K562 (cell line): ENCODE results near the gene RPL11. TPM values are rescaled to one million over a fixed set of nuclear protein-coding genes. Genes with fewer than 3 reads are reported as not detected.

Experiments used
- ARID4B ChIP-seq: sonication (generic); formaldehyde crosslinking; IDR thresholded peaks from 2 replicates; pipeline ENCODE4 v1.8.0; 2022; ENCODE audit warnings: mild to moderate bottlenecking, missing genetic modification reagents
- CREB3L1 ChIP-seq: fragments of 450-650 bp; IDR thresholded peaks from 2 replicates; pipeline ENCODE4 v1.6.1; 2014; ENCODE audit warnings: low read depth, mild to moderate bottlenecking, moderate library complexity, borderline replicate concordance
- HDGF ChIP-seq: fragments of 450-650 bp; IDR thresholded peaks from 2 replicates; pipeline ENCODE4 v1.6.1; 2016
- HINFP ChIP-seq: fragments of 450-650 bp; conservative IDR thresholded peaks from 2 replicates; pipeline ENCODE4 v1.6.1; 2016; ENCODE audit warnings: missing genetic modification characterization, low read depth, mild to moderate bottlenecking, control low read depth, missing compliant biosample characterization
- HIVEP1 ChIP-seq: fragments of 250-450 bp; sonication (Bioruptor Pico); IDR thresholded peaks from 2 replicates; pipeline ENCODE4 v1.4.0; 2020; ENCODE audit warnings: mild to moderate bottlenecking
- ID3 ChIP-seq, 2 experiments: fragments of 250-450 bp in 1 of 2; fragments of 450-650 bp in 1 of 2; sonication (Bioruptor Pico) in 1 of 2; IDR thresholded peaks; 2 replicates each; pipeline versions ENCODE4 v1.6.1 to v1.8.0; 2016 to 2021; ENCODE audit warnings: mild to moderate bottlenecking in 2 of 2, moderate library complexity in 2 of 2, missing compliant biosample characterization in 1 of 2, missing genetic modification characterization in 1 of 2
- KAT7 ChIP-seq: sonication (generic); formaldehyde crosslinking; IDR thresholded peaks from 2 replicates; pipeline ENCODE4 v1.8.0; 2022; ENCODE audit warnings: missing genetic modification reagents, mild to moderate bottlenecking, borderline replicate concordance
- LCOR ChIP-seq: sonication (generic); formaldehyde crosslinking; IDR thresholded peaks from 2 replicates; pipeline ENCODE4 v1.8.0; 2022; ENCODE audit warnings: mild to moderate bottlenecking, missing genetic modification reagents
- MCM3 ChIP-seq: fragments of 450-650 bp; IDR thresholded peaks from 2 replicates; pipeline ENCODE4 v1.6.1; 2016
- NCOA1 ChIP-seq: fragments of 450-650 bp; IDR thresholded peaks from 2 replicates; pipeline ENCODE4 v1.6.1; 2016; ENCODE audit warnings: low read depth
- RAD21 ChIP-seq, 2 experiments: fragments of 250-450 bp in 1 of 2; fragments of 450-650 bp in 1 of 2; sonication (Bioruptor Pico) in 1 of 2; formaldehyde crosslinking in 1 of 2; IDR thresholded peaks in 1 of 2; conservative IDR thresholded peaks in 1 of 2; 2 replicates each; pipeline versions ENCODE4 v1.4.0 to v1.8.0; 2020 to 2022; ENCODE audit warnings: mild to moderate bottlenecking in 2 of 2, moderate library complexity in 1 of 2
- RFX5 ChIP-seq: IDR thresholded peaks from 2 replicates; pipeline ENCODE4 v1.6.1; 2011; ENCODE audit warnings: low read depth, mild to moderate bottlenecking, improper control_type of control experiment, low read length
- RFX7 ChIP-seq: fragments of 250-450 bp; sonication (Bioruptor Pico); IDR thresholded peaks from 2 replicates; pipeline ENCODE4 v1.5.1; 2021; ENCODE audit warnings: mild to moderate bottlenecking
- SMARCB1 ChIP-seq: IDR thresholded peaks from 2 replicates; pipeline ENCODE4 v1.6.1; 2011; ENCODE audit warnings: improper control_type of control experiment, low read depth; ENCODE audit not compliant: insufficient read length
- TCF3 ChIP-seq: sonication (generic); formaldehyde crosslinking; IDR thresholded peaks from 2 replicates; pipeline ENCODE4 v1.4.0; 2020; ENCODE audit warnings: mild to moderate bottlenecking, missing genetic modification reagents
- TRIM25 ChIP-seq: fragments of 450-650 bp; IDR thresholded peaks from 2 replicates; pipeline ENCODE4 v1.7.0; 2016; ENCODE audit warnings: borderline replicate concordance
- ZFP30 ChIP-seq: fragments of 250-450 bp; sonication (Bioruptor Pico); IDR thresholded peaks from 2 replicates; pipeline ENCODE4 v1.8.0; 2022; ENCODE audit warnings: moderate library complexity, mild to moderate bottlenecking, inconsistent platforms, borderline replicate concordance
- polyA plus RNA-seq, 8 experiments: library from polyadenylated mRNA; depleted of rRNA in 4 of 8; stranded (reverse) in 5 of 8; unstranded in 3 of 8; fragments of >200 nt; fragmentation: Nextera tagmentation in 2 of 8; fragmentation: Illumina TruSeq in 1 of 8; extraction: Ambion mirVana in 2 of 8; extraction: Trizol in 1 of 8; gene quantifications; 2 replicates each; pipeline versions ENCODE4 v1.2.1 to v1.2.3, GENCODE V29; 2011 to 2014; ENCODE audit warnings: inconsistent platforms in 1 of 8, missing spikeins in 1 of 8
- total RNA-seq, 7 experiments: library from RNA; depleted of rRNA in 6 of 7; stranded (reverse); fragments of >200 nt in 6 of 7; fragmentation: Illumina TruSeq in 2 of 7; extraction: Trizol in 2 of 7; gene quantifications; 2 replicates each; pipeline versions ENCODE4 v1.2.1 to v1.2.3, GENCODE V29; 2011 to 2021; ENCODE audit warnings: low replicate concordance in 1 of 7

Gene RPL11
- total and polyA plus RNA-seq, 9 of the 15 experiments (the other 6 are each of a cell fraction or from before 2014, with no cell fraction given) = 1,781 to 4,526 (median 3,111) TPM

GRCh38 chr1:23673086-23673813, 18.4 kb upstream of the RPL11 start (continued):
- no peak for TF ChIP-seq HIVEP1
- TF ChIP-seq LCOR (CRISPR knock-in tag) = 0 out of 2 replicates have a peak, but pooled peaks have one; percentile 2
- TF ChIP-seq TRIM25 = no peak
- TF ChIP-seq RFX5 = no peak
- peak; percentile 36; the same call in 1 of the 2 replicates for TF ChIP-seq NCOA1
- no peak for TF ChIP-seq CREB3L1
- TF ChIP-seq HDGF = no peak
- no peak for TF ChIP-seq ZFP30 (CRISPR knock-in tag)
- TF ChIP-seq RFX7 (CRISPR knock-in tag) = no peak
- TF ChIP-seq ID3 (CRISPR knock-in tag; IDR thresholded peaks at IDR 0.05) = no peak
- TF ChIP-seq ID3 (tag; IDR thresholded peaks at IDR 0.05) = no peak
- TF ChIP-seq KAT7 (CRISPR knock-in tag) = no peak
- 0 out of 2 replicates have a peak, but pooled peaks have one; percentile 51 for TF ChIP-seq ARID4B (CRISPR knock-in tag)
- peak; percentile 29; the same call in 1 of the 2 replicates for TF ChIP-seq HINFP (tag)
- no peak for TF ChIP-seq MCM3
- no peak for TF ChIP-seq SMARCB1
- 0 out of 2 replicates have a peak, but pooled peaks have one; percentile 11 for TF ChIP-seq TCF3
- peak in 1 of 2 experiments; percentile 44; a peak in 1 of 4 replicates for TF ChIP-seq RAD21 (CRISPR knock-in tag; conservative IDR thresholded peaks at IDR 0.05 in 1 of 2, IDR thresholded peaks at IDR 0.05 in 1 of 2)
